NCI-H460 (cell line): ENCODE results near the gene PTGDR2. TPM values are rescaled to one million over a fixed set of nuclear protein-coding genes. Genes with fewer than 3 reads are reported as not detected.

Experiments
- DNase-seq: peaks from one replicate; pipeline ENCODE4 v3.0.0-alpha.2; 2016; ENCODE audit warnings: low read depth; ENCODE audit errors: extremely low read depth
- total RNA-seq: library from RNA; depleted of rRNA; stranded (reverse); fragments of >200 nt; shearing (Covaris generic); gene quantifications from 2 replicates; pipeline ENCODE4 v1.2.3, GENCODE V29; 2014

Gene PTGDR2
- total RNA-seq, 1 experiment from 2014 or later: not detected

DNA sequence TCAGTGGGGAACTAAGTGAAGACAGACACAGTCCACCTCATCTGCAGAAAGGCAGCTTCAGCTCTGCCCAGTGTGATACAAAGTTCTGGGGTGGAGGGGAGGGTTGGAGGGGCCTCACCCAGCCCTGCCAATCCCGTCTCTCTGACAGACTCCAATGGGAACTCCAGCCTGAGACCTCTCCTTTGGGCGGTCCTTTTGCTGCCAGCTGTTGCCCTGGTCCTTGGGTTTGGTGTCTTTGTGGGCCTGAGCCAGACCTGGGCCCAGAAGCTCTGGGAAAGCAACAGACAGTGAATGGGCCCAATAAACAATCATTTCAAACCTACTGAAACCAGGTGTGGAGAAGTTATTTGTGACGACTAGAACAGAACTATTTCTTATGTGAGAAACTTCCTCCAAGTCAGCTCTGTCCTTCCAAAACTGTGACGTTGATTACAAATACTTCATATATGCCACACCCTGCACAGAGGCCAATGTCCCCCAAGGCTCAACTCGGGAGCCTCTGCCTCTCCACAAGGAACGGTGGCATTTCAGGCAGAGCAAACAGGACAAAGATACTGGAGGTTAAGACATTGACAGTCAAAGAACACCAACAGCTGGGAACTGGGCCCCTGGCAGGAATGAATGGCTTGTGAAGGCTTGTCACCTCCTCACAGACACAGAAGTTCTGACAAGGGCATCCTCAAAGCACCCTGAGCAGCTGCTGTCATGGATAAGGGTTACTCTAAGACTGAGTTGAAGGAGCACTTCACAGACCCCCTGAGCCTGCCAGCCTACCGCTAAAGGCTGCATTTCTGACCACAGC, 19.8 kb upstream of the PTGDR2 start:
- DNase-seq: no peak

DNA sequence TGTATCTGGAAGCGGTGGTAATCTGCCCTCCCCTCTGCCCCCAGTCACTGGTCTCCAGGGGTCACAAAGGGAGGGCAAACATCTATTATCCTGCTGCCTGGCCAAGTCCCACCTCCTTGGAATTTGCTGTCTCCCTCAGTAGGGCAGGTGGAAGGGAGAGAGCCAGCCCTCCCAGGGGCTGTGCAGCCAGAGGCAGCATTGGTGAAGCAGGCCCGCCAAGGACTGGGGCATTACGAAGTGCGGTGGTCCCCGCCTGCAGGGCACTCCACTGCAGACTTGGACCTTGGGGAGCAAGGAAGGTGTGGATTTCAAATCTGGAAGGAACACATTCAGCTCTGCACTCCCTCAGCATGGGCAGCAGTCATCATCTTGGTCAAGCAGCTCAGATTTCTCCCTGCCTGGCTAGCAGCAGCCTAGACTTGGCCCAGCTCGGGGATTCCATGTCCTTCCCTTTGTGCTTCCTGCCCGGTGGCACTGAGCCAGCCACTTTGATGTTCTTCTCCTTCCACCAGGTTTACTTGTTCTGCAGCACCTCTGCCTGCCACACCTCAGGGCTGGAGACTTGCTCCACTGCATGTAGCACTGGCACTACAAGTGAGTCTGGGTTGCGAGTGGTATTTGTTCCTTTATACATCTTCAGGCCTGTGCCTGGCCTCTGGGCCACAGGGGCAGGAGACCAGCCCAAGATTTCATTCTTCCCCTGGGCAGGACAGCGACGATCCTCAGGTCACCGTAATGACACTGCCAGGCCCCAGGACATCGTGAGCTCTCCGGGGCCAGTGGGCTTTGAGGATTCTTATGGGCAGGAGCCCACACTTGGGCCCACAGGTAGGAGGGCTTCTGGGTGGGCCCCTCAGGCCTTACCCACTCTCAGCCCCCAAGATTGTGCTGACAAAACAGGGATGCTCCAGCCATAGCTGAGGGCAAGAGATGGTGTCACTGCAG, 18.9 kb upstream of the PTGDR2 start:
- no peak for DNase-seq

- no peak for DNase-seq
These were observed 17.8 kb upstream of the PTGDR2 start for GRCh38 chr11:60873533-60873932.

- no peak for DNase-seq
These were observed 17.3 kb upstream of the PTGDR2 start for GRCh38 chr11:60872961-60873524.

DNA sequence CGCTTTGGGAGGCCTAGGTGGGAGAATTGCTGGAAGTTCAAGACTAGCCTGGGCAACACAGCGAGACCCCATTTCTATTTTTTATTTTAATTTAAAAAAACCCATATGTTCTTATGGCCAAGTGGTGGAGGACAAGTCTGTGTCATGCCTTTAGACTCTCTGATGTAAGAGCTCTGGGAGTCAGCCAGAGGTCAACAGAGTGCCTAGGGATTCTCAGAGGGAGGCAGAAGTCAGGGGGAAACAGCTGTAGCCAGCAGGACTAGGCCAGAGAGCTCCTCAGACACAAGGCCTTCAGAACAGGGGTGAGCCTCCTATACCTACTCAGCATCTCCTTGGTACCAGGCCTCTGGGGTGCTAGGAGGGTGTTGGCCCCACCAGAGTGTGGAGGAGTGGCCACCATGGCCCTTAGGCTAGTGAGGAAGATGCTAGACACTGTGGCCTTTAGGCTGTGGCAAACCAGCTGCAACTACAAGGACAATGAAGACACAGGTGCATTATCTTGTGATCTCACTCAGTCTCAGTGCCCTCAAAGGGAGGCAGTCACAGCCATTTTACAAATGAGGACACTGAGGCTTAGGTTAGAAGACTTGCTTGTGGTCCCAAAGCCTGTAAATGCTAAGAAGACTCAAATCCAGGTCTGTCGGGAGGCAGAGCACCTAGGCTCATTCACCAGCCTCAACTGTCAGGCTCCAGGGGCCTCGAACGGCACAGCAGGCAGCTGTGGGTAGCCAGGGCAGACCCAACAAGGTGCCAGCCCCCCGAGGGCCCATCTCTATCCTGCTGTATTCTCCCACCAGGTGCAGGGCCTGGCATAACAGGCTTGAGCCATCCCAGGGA, 16.6 kb upstream of the PTGDR2 start:
- DNase-seq: no peak

DNA sequence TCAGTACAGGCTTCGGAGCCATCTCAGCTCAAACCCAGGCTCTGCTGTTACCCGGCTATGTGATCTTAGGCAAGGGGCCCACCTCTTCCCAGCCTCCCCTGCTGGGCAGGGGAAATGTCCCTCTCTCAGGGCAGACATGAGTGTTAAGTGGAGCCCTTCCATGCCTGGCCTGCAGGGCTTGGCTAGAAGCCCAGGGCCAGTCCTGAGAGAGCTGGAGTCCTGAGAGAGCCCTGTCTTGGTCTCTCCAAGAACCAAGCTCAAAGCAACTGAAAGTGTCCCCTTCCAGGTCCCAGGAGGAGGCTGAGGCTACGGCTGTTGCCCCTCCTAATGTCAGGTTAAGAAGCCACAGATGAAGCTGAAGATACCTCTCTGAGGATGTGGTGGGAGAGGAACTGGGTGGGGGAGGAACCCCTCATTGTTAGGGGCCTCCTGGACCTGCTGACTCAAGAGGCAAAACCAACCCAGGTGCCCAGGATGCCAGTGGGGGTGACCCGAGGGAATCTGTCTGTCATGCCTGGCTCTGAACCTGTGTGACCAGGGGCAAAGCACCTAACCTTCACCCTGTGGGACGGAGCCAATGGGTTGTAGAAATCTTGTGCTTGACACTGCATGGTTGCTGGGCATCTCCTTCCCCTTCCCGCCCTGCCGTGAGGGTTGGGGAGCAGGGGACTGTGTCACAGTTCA, 15.8 kb upstream of the PTGDR2 start:
- no peak for DNase-seq

DNA sequence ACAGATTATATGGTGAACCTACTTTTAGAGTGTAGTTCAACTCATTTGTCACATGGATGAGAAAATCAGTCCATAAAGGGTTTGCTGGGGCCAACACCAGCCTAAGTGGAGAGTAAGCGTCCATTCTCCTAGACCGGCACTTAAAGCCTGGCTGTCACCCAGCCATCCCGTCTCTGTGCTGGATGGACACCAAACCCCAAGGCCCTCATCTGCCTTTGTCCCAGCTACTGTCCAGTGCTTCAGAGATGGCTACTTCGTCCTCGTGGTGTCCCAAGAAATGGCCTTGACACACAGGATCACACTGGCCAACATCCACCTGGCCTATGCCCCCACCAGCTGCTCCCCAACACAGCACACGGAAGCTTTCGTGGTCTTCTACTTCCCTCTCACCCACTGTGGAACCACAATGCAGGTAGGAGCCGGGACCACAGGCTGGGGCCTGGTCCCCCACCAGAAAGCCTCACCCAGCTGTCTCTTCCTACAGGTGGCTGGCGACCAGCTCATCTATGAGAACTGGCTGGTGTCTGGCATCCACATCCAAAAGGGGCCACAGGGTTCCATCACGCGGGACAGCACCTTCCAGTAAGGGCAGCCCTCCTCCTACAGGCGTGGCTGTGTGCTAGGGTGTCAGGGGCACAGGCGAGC, 15.1 kb upstream of the PTGDR2 start:
- no peak for DNase-seq

DNA sequence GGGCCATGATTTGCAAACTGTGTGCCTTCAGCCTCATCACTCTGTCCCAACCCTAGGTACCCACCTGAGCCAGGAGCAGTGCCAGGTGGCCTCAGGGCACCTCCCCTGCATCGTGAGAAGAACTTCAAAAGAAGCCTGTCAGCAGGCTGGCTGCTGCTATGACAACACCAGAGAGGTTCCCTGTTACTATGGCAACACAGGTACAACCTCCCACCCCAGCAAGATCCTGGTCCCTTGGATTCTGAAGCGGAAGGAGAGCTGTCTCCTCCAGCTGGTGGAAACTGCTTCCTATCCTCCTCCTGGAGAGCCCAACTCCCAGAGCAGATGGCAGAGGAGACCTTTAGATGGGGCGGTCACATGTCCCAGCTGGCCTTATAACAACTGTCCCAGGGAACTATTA, 14.5 kb upstream of the PTGDR2 start:
- DNase-seq: no peak

- no peak for DNase-seq
These were observed 13.7 kb upstream of the PTGDR2 start for GRCh38 chr11:60869451-60869825.

DNA sequence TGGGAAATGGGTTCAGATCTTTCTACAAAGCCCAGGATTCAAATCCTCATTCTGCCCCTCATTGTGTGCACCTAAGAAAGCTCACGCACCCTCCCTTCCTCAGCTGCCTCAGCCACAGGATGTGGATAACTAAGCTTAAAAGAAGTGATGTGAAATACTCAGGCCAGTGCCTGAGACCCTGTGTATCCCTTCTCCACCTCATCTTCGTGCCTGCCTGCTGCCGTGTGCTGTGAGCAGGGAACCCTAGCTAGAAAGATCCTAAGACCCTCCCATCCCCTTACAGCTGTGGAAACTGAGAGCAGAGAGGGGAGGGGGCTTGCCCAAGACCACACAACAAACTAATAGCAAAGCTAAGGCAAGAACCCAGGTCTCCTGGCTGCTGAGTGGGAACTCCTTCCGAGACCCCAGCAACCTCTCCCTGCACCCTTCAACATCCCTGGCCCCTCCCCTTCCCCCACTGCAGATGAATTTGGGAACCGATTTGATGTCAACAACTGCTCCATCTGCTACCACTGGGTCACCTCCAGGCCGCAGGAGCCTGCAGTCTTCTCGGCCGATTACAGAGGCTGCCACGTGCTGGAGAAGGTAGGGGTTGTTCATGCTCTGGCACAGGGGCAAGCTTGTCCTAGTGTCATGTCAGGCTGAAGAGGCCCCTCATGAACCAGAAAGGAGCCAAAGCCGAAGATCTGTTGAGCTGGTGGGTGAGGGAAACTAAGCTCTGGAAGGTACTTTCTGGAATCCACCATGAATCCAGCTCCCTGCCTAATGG, 13.1 kb upstream of the PTGDR2 start:
- DNase-seq: no peak

GRCh38 chr11:60867871-60868681, 12.3 kb upstream of the PTGDR2 start:
- DNase-seq: no peak

GRCh38 chr11:60866911-60867870, 11.4 kb upstream of the PTGDR2 start, which contains the start of gene ZP1:
TSS of gene ZP1 (plus strand) at chr11:60867542. CDS start at chr11:60867562, 20 bp downstream.
- no peak for DNase-seq

DNA sequence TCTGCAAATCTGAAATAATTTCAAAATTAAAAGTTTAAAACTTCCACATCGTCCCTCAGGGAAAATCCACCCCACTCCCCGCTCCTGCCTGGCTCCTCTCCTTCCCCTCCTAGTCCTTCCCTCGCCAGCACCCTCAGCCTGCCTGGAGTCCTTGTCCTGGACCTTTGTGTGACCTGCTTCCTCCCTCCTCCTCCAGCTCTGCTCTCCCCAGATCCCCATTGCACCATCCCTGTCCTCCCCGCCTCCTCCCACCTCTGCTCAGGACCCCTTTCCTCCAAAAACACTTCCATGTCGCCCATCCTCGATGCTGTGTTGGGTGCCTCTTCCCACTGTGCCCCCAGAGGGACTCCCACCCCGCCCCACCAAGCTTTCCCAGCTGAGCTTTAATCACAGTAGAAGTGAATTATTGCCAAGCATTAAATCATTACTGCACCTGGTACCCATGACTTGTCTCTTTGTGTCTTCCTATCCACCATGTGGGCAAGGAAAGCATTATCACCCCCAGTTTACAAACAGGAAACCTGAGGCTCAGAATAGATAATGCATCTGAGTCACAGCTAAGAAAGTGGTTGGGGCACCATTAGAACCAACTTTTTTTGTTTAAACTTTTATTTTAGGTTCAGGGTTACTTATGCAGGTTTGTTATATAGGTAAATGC, 9.2 kb upstream of the PTGDR2 start:
- no peak for DNase-seq

DNA sequence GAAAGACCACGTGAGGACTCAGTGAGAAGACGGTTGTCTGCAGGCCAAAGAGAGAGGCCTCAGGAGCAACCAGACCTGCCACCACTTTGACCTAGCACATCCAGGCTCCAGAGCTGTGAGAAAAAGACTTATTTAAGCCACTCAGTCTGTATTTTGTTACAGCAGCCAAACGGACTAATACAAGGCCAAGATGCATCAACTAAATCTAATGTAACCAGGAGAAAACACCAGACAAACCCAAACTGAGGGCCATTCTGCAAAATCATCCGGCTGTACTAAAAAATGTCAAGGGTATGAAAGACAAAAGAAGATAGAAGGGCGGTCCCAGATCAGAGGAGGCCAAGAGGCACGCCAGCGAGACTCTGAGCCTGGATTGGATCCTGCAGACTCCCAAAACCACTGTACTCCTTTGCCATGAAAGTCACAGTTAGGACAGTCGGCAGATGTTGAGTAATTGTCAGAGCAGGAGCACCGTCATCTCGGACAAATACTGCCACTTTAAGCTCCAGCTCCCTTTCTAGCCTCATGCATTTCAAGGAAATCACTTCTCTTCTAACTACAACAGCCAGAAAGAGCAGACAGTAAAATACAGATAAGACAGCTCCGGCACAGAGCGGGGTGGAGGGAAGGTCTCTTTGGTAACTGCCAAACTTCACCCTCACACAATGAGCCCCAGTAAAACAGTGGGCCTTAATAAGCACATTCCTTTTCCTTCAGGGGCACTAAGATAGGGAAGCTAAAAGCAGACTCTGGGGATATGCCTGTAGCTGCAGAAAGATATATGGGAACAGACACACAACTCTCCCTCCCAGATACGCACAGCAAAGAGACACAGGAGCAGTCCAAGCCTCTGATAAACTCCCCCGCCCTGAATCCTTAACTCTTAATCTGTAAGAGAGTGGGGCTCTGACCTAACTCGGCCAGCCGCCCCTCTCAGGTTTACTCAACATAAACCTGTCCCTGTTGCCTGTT, 8.1 kb upstream of the PTGDR2 start:
- DNase-seq: no peak

DNA sequence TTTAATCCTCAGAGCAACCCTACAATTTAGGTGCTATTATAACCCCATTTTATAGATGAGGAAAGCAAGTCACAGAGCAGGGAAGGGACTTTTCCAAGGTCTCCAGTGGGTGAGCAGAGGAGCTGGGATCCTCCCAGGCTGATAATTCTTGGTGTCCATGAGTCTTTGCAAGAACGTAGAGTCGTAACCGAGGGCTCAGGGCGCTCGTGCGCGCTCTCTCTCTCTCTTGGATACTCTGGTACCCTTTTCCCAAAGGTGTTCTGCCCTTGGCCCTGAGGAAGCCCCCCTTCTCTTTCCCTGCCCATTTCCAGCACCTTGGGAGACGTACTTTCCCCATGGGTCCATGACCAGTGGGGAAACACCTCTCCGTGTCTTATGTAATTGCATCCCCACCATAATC, 6.4 kb upstream of the PTGDR2 start:
- DNase-seq: no peak
